Measurements from ENCODE around the gene PLEKHN1. TPM values are rescaled to one million over a fixed set of nuclear protein-coding genes. Genes with fewer than 3 reads are reported as not detected.
"Not testable (repeated sequence)": the region's sequence is repeated elsewhere in the genome, so short reads cannot be mapped to it uniquely, and the experiment has no call there.

PLEKHN1 gene
- total and polyA plus RNA-seq, 8 donors: 0.29 to 29.2 (median 1.7) TPM; not detected in 2

DNA sequence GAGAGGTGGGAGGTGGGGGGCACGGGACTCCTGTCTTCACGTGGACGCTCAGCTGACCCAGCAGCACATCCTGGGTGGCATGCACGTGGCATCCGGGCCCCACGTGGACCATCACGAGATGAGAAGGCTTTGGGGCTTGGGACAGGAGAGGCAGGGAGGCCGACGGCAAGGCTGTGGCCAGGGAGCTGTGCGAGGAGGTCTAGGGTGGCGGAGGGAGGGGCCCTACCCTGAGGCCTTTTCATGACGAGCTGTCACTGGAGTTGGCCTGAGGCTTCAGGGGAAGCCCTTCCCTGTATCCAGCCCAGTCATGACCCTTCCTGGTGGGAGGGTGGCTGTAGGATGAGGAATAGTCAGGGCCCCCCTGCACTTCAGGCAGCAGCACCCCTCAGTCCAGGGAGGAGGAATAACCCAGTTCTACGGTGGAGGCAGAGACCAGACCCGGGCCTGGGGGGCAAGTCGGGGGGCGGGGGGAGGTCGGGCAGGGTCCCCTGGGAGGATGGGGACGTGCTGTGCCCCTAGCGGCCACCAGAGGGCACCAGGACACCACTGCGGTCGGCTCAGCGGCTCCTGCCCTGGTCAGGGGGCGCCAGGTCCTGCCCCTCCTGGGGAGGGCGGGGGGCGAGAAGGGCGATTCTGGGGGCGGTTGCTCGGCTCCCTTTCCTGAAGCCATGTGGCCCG, 17.7 kb downstream of the PLEKHN1 start:
- Histone ChIP-seq H3K9me3 (no peaks in the 10 kb centered on the region), H3K27me3 (peaks cover 0 to 67% (median 31%) of the 10 kb centered on the region in 3 donors), H3K27ac (no peak overlapping the region), H3K4me1 (peaks cover 0 to 8% (median 4%) of the 10 kb centered on the region in 4 donors), H3K4me3 (peak overlapping the region in 3 of 4 donors; percentile 14 to 19 (median 17)), H3K36me3 (no peaks in the 10 kb centered on the region)
- no peak for TF ChIP-seq EP300 (IDR thresholded peaks at IDR 0.05)
- TF ChIP-seq, protein P1, sequence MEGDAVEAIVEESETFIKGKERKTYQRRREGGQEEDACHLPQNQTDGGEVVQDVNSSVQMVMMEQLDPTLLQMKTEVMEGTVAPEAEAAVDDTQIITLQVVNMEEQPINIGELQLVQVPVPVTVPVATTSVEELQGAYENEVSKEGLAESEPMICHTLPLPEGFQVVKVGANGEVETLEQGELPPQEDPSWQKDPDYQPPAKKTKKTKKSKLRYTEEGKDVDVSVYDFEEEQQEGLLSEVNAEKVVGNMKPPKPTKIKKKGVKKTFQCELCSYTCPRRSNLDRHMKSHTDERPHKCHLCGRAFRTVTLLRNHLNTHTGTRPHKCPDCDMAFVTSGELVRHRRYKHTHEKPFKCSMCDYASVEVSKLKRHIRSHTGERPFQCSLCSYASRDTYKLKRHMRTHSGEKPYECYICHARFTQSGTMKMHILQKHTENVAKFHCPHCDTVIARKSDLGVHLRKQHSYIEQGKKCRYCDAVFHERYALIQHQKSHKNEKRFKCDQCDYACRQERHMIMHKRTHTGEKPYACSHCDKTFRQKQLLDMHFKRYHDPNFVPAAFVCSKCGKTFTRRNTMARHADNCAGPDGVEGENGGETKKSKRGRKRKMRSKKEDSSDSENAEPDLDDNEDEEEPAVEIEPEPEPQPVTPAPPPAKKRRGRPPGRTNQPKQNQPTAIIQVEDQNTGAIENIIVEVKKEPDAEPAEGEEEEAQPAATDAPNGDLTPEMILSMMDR (IDR thresholded peaks at IDR 0.05): peak in 5 of 7 experiments; percentile 34 to 98 (median 87)
- intact Hi-C loops (cut with DNase I; ENCODE audit: low total_unique reads): loop anchor here (5.0 kb wide), 1 partner anchor 78 kb away; no protein-coding TSS in a partner anchor
- 9 to 17% (median 16%) methylated on average over 13 to 29 of the region's 29 CpGs for WGBS, 5 donors
- peak; percentile 53 to 79 for DNase-seq

DNA sequence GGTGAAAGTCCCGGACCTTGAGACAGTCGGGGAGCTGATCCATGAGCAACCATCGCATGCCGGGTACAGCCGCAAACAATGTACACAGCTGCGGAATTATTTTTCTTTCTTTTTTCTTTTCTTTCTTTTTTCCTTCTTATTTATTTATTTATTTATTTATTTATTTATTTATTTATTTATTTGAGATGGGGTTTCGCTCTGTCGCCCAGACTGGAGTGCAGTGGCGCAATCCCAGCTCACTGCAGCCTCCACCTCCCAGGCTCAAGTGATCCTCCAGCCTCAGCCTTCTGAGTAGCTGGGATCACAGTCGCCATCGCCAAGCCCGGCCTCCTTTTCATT, 18.2 kb downstream of the PLEKHN1 start:
- H3K4me1 ChIP-seq: peaks cover 0 to 8% (median 4%) of the 10 kb centered on the region in 4 donors
- H3K4me3 ChIP-seq: peak overlapping the region in 3 of 4 donors; percentile 14 to 19 (median 17)
- TF ChIP-seq, protein P1 (IDR thresholded peaks at IDR 0.05): no peak
- TF ChIP-seq POLR2AphosphoS5 (IDR thresholded peaks at IDR 0.05): no peak
- TF ChIP-seq POLR2A (IDR thresholded peaks at IDR 0.05): no peak
- TF ChIP-seq EP300 (IDR thresholded peaks at IDR 0.05): no peak
- WGBS, 5 donors: 44 to 58% (median 54%) methylated on average over 12 of the region's 12 CpGs
- no peaks in the 10 kb centered on the region for H3K36me3 ChIP-seq
- H3K9me3 ChIP-seq: no peaks in the 10 kb centered on the region
- no peak for DNase-seq
- H3K27me3 ChIP-seq: peaks cover 0 to 66% (median 31%) of the 10 kb centered on the region in 3 donors
- H3K27ac ChIP-seq: no peak overlapping the region
- intact Hi-C loops (cut with DNase I; ENCODE audit: low total_unique reads): loop anchor here (5.0 kb wide), 1 partner anchor 78 kb away; no protein-coding TSS in a partner anchor

DNA sequence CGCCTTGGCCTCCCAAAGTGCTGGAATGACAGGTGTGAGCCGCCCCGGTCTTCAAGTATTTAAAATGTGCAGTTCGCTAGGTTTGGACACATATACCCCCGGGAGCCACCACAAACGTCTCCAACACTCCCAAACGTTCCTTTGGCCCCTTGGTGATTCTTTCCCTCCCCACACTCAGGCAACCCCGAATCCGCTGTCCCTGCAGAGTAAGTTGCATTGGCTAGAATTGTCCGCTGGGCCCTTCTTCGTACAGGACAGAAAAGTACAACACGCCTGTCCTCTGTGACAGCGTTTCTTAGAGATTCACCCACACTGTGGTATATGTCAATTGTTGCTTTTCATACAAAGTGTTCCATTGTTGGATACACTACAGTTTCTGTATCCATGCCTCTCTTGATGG, 18.8 kb downstream of the PLEKHN1 start:
- DNase-seq: no peak
- H3K36me3 ChIP-seq: no peaks in the 10 kb centered on the region
- H3K27me3 ChIP-seq: peaks cover 0 to 62% (median 31%) of the 10 kb centered on the region in 3 donors
- intact Hi-C loops (cut with DNase I; ENCODE audit: low total_unique reads): no loop called here
- WGBS, 5 donors: 75 to 81% (median 79%) methylated on average over 13 of the region's 13 CpGs
- H3K4me1 ChIP-seq: peaks cover 0 to 8% (median 4%) of the 10 kb centered on the region in 4 donors
- no peak overlapping the region for H3K27ac ChIP-seq
- H3K4me3 ChIP-seq: no peak overlapping the region
- no peaks in the 10 kb centered on the region for H3K9me3 ChIP-seq
- TF ChIP-seq POLR2A (IDR thresholded peaks at IDR 0.05) (no peak), POLR2AphosphoS5 (IDR thresholded peaks at IDR 0.05) (no peak), EP300 (IDR thresholded peaks at IDR 0.05) (no peak)
- TF ChIP-seq, protein P1 (IDR thresholded peaks at IDR 0.05): no peak

DNA sequence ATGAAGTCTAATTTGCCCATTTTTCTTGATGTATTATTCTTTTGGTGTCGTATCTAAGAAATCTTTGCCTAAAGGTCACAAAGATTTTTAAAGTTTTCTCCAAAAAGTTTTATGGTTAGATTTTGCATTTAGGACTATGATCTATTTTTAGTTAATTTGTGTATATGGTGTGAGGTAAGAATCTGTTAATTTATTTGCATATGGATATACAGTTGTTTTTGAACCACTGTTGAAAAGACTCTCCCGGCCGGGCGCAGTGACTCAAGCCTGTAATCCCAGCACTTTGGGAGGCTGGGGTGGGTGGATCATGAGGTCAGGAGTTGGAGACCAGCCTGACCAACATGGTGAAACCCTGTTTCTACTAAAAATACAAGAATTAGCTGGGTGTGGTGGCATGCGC, 21.8 kb downstream of the PLEKHN1 start:
- 85 to 90% (median 87%) methylated on average over 5 of the region's 5 CpGs for WGBS, 5 donors
- intact Hi-C loops (cut with DNase I; ENCODE audit: low total_unique reads): not testable (repeated sequence)

DNA sequence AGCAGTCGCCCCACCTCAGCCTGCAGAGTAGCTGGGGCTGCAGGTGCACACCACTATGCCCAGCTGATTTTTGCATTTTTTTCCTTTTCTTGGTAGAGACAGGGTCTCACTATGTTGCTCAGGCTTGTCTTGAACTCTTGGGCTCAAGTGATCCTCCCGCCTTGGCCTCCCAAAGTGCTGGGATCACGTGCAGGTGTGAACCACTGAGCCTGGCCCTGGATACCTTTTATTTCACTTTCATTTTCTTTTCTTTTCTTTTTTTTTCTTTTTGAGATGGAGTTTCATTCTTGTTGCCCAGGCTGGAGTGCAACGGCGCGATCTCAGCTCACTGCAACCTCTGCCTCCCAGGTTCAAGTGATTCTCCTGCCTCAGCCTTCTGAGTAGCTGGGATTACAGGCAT, 25.0 kb downstream of the PLEKHN1 start:
- Histone ChIP-seq H3K27me3 (peaks cover 0 to 24% (median 0%) of the 10 kb centered on the region in 3 donors), H3K9me3 (peaks cover 0 to 18% (median 12%) of the 10 kb centered on the region in 4 donors)
- 80 to 95% (median 92%) methylated on average over 6 of the region's 6 CpGs for WGBS, 5 donors
- H3K27ac ChIP-seq; DNase-seq; intact Hi-C loops (cut with DNase I; ENCODE audit: low total_unique reads); H3K4me1 ChIP-seq; H3K36me3 ChIP-seq; H3K4me3 ChIP-seq: not testable (repeated sequence)

More for the DNA sequence above, 21.8 kb downstream of the PLEKHN1 start:
- not testable (repeated sequence) for H3K4me3 ChIP-seq, H3K36me3 ChIP-seq, H3K4me1 ChIP-seq, DNase-seq, H3K27ac ChIP-seq
- Histone ChIP-seq H3K27me3 (peaks cover 0 to 36% (median 11%) of the 10 kb centered on the region in 3 donors), H3K9me3 (peaks cover 0 to 18% (median 12%) of the 10 kb centered on the region in 4 donors)
